Measurements from ENCODE around the gene RAB11FIP4.

GRCh38 chr17:31393749-31394146 is 2.3 kb downstream of the RAB11FIP4 start:
- no peak for TF ChIP-seq EZH2phosphoT487 (IDR thresholded peaks at IDR 0.05; ENCODE audit: insufficient read depth, low read depth)
- no peak for TF ChIP-seq EZH2 (IDR thresholded peaks at IDR 0.05; ENCODE audit: insufficient read depth, poor library complexity, severe bottlenecking)
